Breast epithelium (tissue), 4 donors: ENCODE data around the gene ELOA. TPM values are rescaled to one million over a fixed set of nuclear protein-coding genes. Genes with fewer than 3 reads are reported as not detected.

Source experiments
- DNase-seq, 2 donors: peaks; one replicate each; pipeline ENCODE4 v3.0.0-alpha.2; 2019; ENCODE audit warnings: low spot score in 2 of 2
- H3K27ac ChIP-seq, 2 donors: fragments of 200-600 bp; sonication (generic) in 1 of 2; one replicate each; pipeline ENCODE4 v1.5.1; 2016 to 2019; ENCODE audit warnings: mild to moderate bottlenecking in 1 of 2
- H3K27me3 ChIP-seq, 2 donors: fragments of 200-600 bp; sonication (generic) in 1 of 2; one replicate each; pipeline versions ENCODE4 v1.5.1 to v1.6.0; 2017 to 2019; ENCODE audit warnings: control low read depth in 1 of 2, mild to moderate bottlenecking in 1 of 2
- H3K36me3 ChIP-seq: fragments of 200-600 bp; one replicate; pipeline ENCODE4 v1.5.1; 2019
- H3K4me1 ChIP-seq, 2 donors: fragments of 200-600 bp; sonication (generic); one replicate each; pipeline ENCODE4 v1.5.1; 2016 to 2019; ENCODE audit warnings: control low read depth in 1 of 2
- H3K4me3 ChIP-seq, 3 donors: fragments of 200-600 bp; sonication (generic); 1 replicate in 2 of 3; 2 replicates in 1 of 3; pipeline ENCODE4 v1.5.1; 2016 to 2019; ENCODE audit warnings: mild to moderate bottlenecking in 3 of 3, moderate library complexity in 2 of 3
- H3K9me3 ChIP-seq, 2 donors: fragments of 200-600 bp; sonication (generic) in 1 of 2; one replicate each; pipeline ENCODE4 v1.5.1; 2016 to 2019; ENCODE audit warnings: control low read depth in 1 of 2
- POLR2A ChIP-seq: fragments of 450-650 bp; IDR thresholded peaks from one replicate; pipeline ENCODE4 v1.6.1; 2016; ENCODE audit warnings: antibody characterized with exemption, mild to moderate bottlenecking, moderate library complexity
- POLR2AphosphoS5 ChIP-seq, 3 donors: sonication (generic); formaldehyde crosslinking; IDR thresholded peaks; one replicate each; pipeline ENCODE4 v1.6.1; 2017; ENCODE audit warnings: antibody characterized with exemption in 3 of 3
- intact Hi-C: fragments of 100-400 bp; cut with DNase I; formaldehyde crosslinking; loops from one replicate; pipeline ENCODE4 v1.15.1; 2023; ENCODE audit warnings: low total_unique reads
- total RNA-seq, 3 donors: library from RNA; depleted of rRNA; stranded (reverse); fragments of >200 nt; gene quantifications; one replicate each; pipeline ENCODE4 v1.1.0, GENCODE V29; 2016
- TF ChIP-seq, protein P1 (sequence below), 3 donors: fragments of 450-650 bp; IDR thresholded peaks; one replicate each; pipeline ENCODE4 v1.5.1; 2016 to 2017; ENCODE audit warnings: antibody characterized with exemption in 3 of 3, mild to moderate bottlenecking in 3 of 3, moderate library complexity in 3 of 3

ELOA gene
- total RNA-seq, 3 donors from 2014 or later: 30.3 to 61.9 (median 32.8) TPM

DNA sequence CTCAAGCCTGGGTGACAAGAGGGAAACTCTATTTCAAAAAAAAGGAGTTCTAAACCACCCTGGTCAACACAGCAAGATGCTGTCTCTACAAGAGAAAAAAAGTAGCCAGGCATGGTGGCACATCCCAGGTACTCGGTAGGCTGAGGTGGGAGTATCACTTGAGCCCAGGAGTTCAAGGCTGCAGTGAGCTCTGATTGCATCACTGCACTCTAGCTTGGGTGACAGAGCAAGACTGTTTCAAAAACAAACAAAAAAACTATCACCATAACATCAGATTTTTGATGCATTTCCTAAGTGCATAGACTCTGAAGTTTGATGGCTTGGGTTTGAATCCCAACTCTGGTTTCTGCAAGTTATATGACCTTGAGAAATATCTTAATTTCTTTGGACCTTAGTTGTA is 9.6 kb downstream of the ELOA start:
- Histone ChIP-seq H3K4me3 (no peak overlapping the region), H3K27me3 (no peaks in the 10 kb centered on the region)
- TF ChIP-seq POLR2AphosphoS5 (IDR thresholded peaks at IDR 0.05) (no peak), POLR2A (no peak)
- TF ChIP-seq, protein P1, sequence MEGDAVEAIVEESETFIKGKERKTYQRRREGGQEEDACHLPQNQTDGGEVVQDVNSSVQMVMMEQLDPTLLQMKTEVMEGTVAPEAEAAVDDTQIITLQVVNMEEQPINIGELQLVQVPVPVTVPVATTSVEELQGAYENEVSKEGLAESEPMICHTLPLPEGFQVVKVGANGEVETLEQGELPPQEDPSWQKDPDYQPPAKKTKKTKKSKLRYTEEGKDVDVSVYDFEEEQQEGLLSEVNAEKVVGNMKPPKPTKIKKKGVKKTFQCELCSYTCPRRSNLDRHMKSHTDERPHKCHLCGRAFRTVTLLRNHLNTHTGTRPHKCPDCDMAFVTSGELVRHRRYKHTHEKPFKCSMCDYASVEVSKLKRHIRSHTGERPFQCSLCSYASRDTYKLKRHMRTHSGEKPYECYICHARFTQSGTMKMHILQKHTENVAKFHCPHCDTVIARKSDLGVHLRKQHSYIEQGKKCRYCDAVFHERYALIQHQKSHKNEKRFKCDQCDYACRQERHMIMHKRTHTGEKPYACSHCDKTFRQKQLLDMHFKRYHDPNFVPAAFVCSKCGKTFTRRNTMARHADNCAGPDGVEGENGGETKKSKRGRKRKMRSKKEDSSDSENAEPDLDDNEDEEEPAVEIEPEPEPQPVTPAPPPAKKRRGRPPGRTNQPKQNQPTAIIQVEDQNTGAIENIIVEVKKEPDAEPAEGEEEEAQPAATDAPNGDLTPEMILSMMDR (IDR thresholded peaks at IDR 0.05): no peak

DNA sequence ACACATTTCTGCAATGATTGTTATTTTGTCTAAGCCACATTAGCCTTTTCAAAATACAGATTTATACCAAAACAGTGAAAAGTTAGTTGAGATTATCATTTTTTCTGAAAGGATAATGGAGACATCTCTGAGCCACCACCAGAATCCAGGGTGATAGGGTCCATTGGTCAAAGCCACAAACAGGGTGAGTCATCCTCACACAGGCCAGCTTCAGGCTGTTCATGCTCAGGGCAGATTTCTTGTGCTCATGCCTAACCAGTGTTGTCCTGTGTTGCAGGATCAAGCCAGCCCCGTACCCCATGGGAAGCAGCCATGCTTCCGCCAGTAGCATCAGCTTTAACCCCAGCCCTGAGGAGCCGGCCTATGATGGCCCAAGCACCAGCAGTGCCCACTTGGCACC is 13.4 kb downstream of the ELOA start:
- H3K27ac ChIP-seq: no peak overlapping the region
- no peak for DNase-seq
- TF ChIP-seq POLR2A (no peak), POLR2AphosphoS5 (IDR thresholded peaks at IDR 0.05) (no peak)
- TF ChIP-seq, protein P1 (IDR thresholded peaks at IDR 0.05): no peak
- H3K4me3 ChIP-seq: no peak overlapping the region
- intact Hi-C loops: no loop called here
- H3K9me3 ChIP-seq: no peaks in the 10 kb centered on the region
- no peaks in the 10 kb centered on the region for H3K4me1 ChIP-seq
- peaks cover 13% of the 10 kb centered on the region for H3K36me3 ChIP-seq
- no peaks in the 10 kb centered on the region for H3K27me3 ChIP-seq

More for the DNA sequence above, 9.6 kb downstream of the ELOA start:
- intact Hi-C loops: no loop called here
- no peaks in the 10 kb centered on the region for H3K9me3 ChIP-seq
- no peak for DNase-seq
- H3K27ac ChIP-seq: no peak overlapping the region
- H3K36me3 ChIP-seq: peaks cover 13% of the 10 kb centered on the region
- no peaks in the 10 kb centered on the region for H3K4me1 ChIP-seq

DNA sequence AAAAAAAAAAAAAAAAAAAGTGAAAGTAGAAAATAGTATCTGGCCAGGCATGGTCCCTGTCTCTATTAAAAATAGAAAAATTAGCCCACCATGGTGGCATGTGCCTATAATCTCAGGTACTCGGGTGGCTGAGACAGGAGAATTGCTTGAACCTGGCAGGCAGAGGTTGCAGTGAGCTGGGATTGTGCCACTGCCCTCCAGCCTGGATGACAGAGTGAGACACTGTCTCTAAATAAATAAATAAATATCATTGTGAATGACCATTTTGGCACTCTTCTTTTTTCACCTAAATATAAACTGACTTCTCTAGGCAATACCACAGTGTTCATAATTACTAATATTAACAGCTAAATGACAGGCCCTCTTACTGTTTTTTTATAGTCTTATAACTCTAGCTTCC is 14.5 kb downstream of the ELOA start:
- Histone ChIP-seq H3K4me1 (no peaks in the 10 kb centered on the region), H3K9me3 (no peaks in the 10 kb centered on the region), H3K4me3 (no peak overlapping the region), H3K36me3 (peaks cover 13% of the 10 kb centered on the region), H3K27ac (no peak overlapping the region), H3K27me3 (no peaks in the 10 kb centered on the region)
- TF ChIP-seq, protein P1 (IDR thresholded peaks at IDR 0.05): no peak
- TF ChIP-seq POLR2A: no peak
- no peak for TF ChIP-seq POLR2AphosphoS5 (IDR thresholded peaks at IDR 0.05)
- intact Hi-C loops: no loop called here
- no peak for DNase-seq

DNA sequence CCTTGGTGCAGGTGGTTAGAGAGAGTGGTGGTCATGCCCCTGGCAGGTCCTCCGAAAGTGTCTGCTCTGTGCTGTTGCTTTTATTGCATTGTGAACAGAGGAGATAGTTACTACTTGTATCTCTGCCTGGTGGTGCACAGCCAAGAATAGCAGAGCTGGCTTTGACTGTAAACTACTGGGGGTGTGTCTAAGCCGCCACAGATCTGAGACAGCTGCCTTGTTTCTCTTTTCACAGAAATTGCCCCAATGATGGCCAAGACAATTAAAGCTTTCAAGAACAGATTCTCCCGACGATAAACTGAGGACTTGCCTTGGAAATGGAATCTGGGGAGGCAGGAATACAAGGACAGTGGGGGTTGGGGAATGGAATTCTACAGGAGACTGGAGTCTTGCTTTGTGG is 16.0 kb downstream of the ELOA start:
- Histone ChIP-seq H3K4me3 (no peak overlapping the region), H3K27ac (no peak overlapping the region), H3K36me3 (peaks cover 13% of the 10 kb centered on the region), H3K4me1 (no peaks in the 10 kb centered on the region), H3K9me3 (no peaks in the 10 kb centered on the region), H3K27me3 (no peaks in the 10 kb centered on the region)
- DNase-seq: no peak
- TF ChIP-seq POLR2AphosphoS5 (IDR thresholded peaks at IDR 0.05) (no peak), POLR2A (no peak)
- TF ChIP-seq, protein P1 (IDR thresholded peaks at IDR 0.05): no peak
- intact Hi-C loops: no loop called here

DNA sequence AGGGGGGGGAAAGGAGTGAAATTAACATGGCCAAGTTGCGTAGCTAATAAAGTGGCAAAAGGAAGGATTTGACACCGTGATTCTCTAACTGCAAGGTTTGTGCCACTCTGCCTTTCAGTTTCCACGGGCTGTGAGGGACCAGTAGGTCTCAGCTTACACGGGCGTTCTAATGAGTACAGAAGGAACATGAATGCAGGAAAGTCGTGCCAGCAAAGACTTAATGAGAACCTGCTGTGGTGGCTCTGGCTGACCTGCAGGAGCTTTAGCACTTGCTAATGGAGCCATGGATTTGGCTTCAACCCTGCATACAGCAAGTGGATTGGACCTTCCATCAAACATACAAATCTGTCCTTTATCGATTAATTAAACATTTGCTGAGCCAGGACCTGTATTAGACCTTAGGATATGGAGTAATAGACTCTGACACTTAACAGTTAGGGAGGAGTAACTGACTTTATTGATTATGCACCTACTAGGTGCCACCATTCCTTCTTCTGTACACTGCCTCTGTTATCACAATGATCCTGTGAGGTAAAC is 19.8 kb downstream of the ELOA start:
- intact Hi-C loops: no loop called here
- TF ChIP-seq, protein P1 (IDR thresholded peaks at IDR 0.05): no peak
- TF ChIP-seq POLR2A: no peak
- no peak for TF ChIP-seq POLR2AphosphoS5 (IDR thresholded peaks at IDR 0.05)
- Histone ChIP-seq H3K36me3 (no peaks in the 10 kb centered on the region), H3K9me3 (no peaks in the 10 kb centered on the region), H3K4me3 (no peak overlapping the region), H3K4me1 (no peaks in the 10 kb centered on the region), H3K27me3 (no peaks in the 10 kb centered on the region), H3K27ac (no peak overlapping the region)
- DNase-seq: no peak
